ENCODE results near the gene RAB8B.

The RAB8B gene

GRCh38 chr15:63258658-63259057 is 69.3 kb downstream of the RAB8B start:
- no peak overlapping the region for H3K4me3 ChIP-seq (ENCODE audit: low read depth in 1 of 2, low read length in 2 of 2)
- H3K9ac ChIP-seq (ENCODE audit: low read depth in 1 of 2, low read length in 2 of 2): no peak overlapping the region
- no peaks in the 10 kb centered on the region for H3K27me3 ChIP-seq (ENCODE audit: control insufficient read depth in 1 of 2, insufficient read depth in 2 of 2, low read length in 2 of 2)
- peaks cover 6 to 40% of the 10 kb centered on the region in 2 donors for H3K36me3 ChIP-seq (ENCODE audit: control insufficient read depth in 1 of 2, insufficient read depth in 2 of 2, low read length in 2 of 2)
- no peaks in the 10 kb centered on the region for H3K4me1 ChIP-seq (ENCODE audit: control insufficient read depth in 1 of 2, insufficient read depth in 2 of 2, low read length in 2 of 2)
- no peak overlapping the region for H3K27ac ChIP-seq (ENCODE audit: low read depth, low read length)
- no peaks in the 10 kb centered on the region for H3K9me3 ChIP-seq (ENCODE audit: control insufficient read depth in 1 of 2, low read length in 2 of 2)

- Histone ChIP-seq H3K9ac (ENCODE audit: low read depth in 1 of 2, low read length in 2 of 2) (no peak overlapping the region), H3K36me3 (ENCODE audit: control insufficient read depth in 1 of 2, insufficient read depth in 2 of 2, low read length in 2 of 2) (peaks cover 6 to 44% of the 10 kb centered on the region in 2 donors), H3K27me3 (ENCODE audit: control insufficient read depth in 1 of 2, insufficient read depth in 2 of 2, low read length in 2 of 2) (no peaks in the 10 kb centered on the region)
Observed at GRCh38 chr15:63260791-63261190, 71.4 kb downstream of the RAB8B start.

GRCh38 chr15:63261311-63261710 is 71.9 kb downstream of the RAB8B start:
- Histone ChIP-seq H3K36me3 (ENCODE audit: control insufficient read depth in 1 of 2, insufficient read depth in 2 of 2, low read length in 2 of 2) (peaks cover 6 to 44% of the 10 kb centered on the region in 2 donors), H3K9me3 (ENCODE audit: control insufficient read depth in 1 of 2, low read length in 2 of 2) (no peaks in the 10 kb centered on the region), H3K27ac (ENCODE audit: low read depth, low read length) (no peak overlapping the region), H3K4me1 (ENCODE audit: control insufficient read depth in 1 of 2, insufficient read depth in 2 of 2, low read length in 2 of 2) (peaks cover 0 to 9% of the 10 kb centered on the region in 2 donors), H3K4me3 (ENCODE audit: low read depth in 1 of 2, low read length in 2 of 2) (no peak overlapping the region), H3K27me3 (ENCODE audit: control insufficient read depth in 1 of 2, insufficient read depth in 2 of 2, low read length in 2 of 2) (no peaks in the 10 kb centered on the region), H3K9ac (ENCODE audit: low read depth in 1 of 2, low read length in 2 of 2) (no peak overlapping the region)

More at GRCh38 chr15:63260791-63261190, 71.4 kb downstream of the RAB8B start:
- no peak overlapping the region for H3K4me3 ChIP-seq (ENCODE audit: low read depth in 1 of 2, low read length in 2 of 2)
- H3K4me1 ChIP-seq (ENCODE audit: control insufficient read depth in 1 of 2, insufficient read depth in 2 of 2, low read length in 2 of 2): peaks cover 0 to 9% of the 10 kb centered on the region in 2 donors
- H3K27ac ChIP-seq (ENCODE audit: low read depth, low read length): no peak overlapping the region
- H3K9me3 ChIP-seq (ENCODE audit: control insufficient read depth in 1 of 2, low read length in 2 of 2): no peaks in the 10 kb centered on the region

- Histone ChIP-seq H3K9ac (ENCODE audit: low read depth in 1 of 2, low read length in 2 of 2) (no peak overlapping the region), H3K27ac (ENCODE audit: low read depth, low read length) (no peak overlapping the region), H3K27me3 (ENCODE audit: control insufficient read depth in 1 of 2, insufficient read depth in 2 of 2, low read length in 2 of 2) (no peaks in the 10 kb centered on the region), H3K4me3 (ENCODE audit: low read depth in 1 of 2, low read length in 2 of 2) (no peak overlapping the region), H3K36me3 (ENCODE audit: control insufficient read depth in 1 of 2, insufficient read depth in 2 of 2, low read length in 2 of 2) (peaks cover 5 to 36% of the 10 kb centered on the region in 2 donors), H3K9me3 (ENCODE audit: control insufficient read depth in 1 of 2, low read length in 2 of 2) (no peaks in the 10 kb centered on the region), H3K4me1 (ENCODE audit: control insufficient read depth in 1 of 2, insufficient read depth in 2 of 2, low read length in 2 of 2) (peaks cover 0 to 9% of the 10 kb centered on the region in 2 donors)
Observed at GRCh38 chr15:63263519-63263918, 74.1 kb downstream of the RAB8B start.

- Histone ChIP-seq H3K27me3 (ENCODE audit: control insufficient read depth in 1 of 2, insufficient read depth in 2 of 2, low read length in 2 of 2) (no peaks in the 10 kb centered on the region), H3K36me3 (ENCODE audit: control insufficient read depth in 1 of 2, insufficient read depth in 2 of 2, low read length in 2 of 2) (peaks cover 2 to 30% of the 10 kb centered on the region in 2 donors), H3K4me1 (ENCODE audit: control insufficient read depth in 1 of 2, insufficient read depth in 2 of 2, low read length in 2 of 2) (peaks cover 0 to 9% of the 10 kb centered on the region in 2 donors), H3K4me3 (ENCODE audit: low read depth in 1 of 2, low read length in 2 of 2) (no peak overlapping the region), H3K9me3 (ENCODE audit: control insufficient read depth in 1 of 2, low read length in 2 of 2) (no peaks in the 10 kb centered on the region), H3K27ac (ENCODE audit: low read depth, low read length) (no peak overlapping the region), H3K9ac (ENCODE audit: low read depth in 1 of 2, low read length in 2 of 2) (no peak overlapping the region)
Observed at GRCh38 chr15:63264688-63265293, 75.4 kb downstream of the RAB8B start.

GRCh38 chr15:63274427-63274826 is 85.0 kb downstream of the RAB8B start:
- Histone ChIP-seq H3K27ac (ENCODE audit: low read depth, low read length) (no peak overlapping the region), H3K36me3 (ENCODE audit: control insufficient read depth in 1 of 2, insufficient read depth in 2 of 2, low read length in 2 of 2) (no peaks in the 10 kb centered on the region), H3K9me3 (ENCODE audit: control insufficient read depth in 1 of 2, low read length in 2 of 2) (no peaks in the 10 kb centered on the region), H3K4me3 (ENCODE audit: low read depth in 1 of 2, low read length in 2 of 2) (no peak overlapping the region), H3K4me1 (ENCODE audit: control insufficient read depth in 1 of 2, insufficient read depth in 2 of 2, low read length in 2 of 2) (peaks cover 0 to 9% of the 10 kb centered on the region in 2 donors), H3K27me3 (ENCODE audit: control insufficient read depth in 1 of 2, insufficient read depth in 2 of 2, low read length in 2 of 2) (no peaks in the 10 kb centered on the region), H3K9ac (ENCODE audit: low read depth in 1 of 2, low read length in 2 of 2) (no peak overlapping the region)

- H3K9me3 ChIP-seq (ENCODE audit: control insufficient read depth in 1 of 2, low read length in 2 of 2): no peaks in the 10 kb centered on the region
- H3K4me3 ChIP-seq (ENCODE audit: low read depth in 1 of 2, low read length in 2 of 2): peak overlapping the region; percentile 82 to 84
- H3K27ac ChIP-seq (ENCODE audit: low read depth, low read length): peak overlapping the region; percentile 58
- H3K4me1 ChIP-seq (ENCODE audit: control insufficient read depth in 1 of 2, insufficient read depth in 2 of 2, low read length in 2 of 2): peaks cover 0 to 9% of the 10 kb centered on the region in 2 donors
- H3K36me3 ChIP-seq (ENCODE audit: control insufficient read depth in 1 of 2, insufficient read depth in 2 of 2, low read length in 2 of 2): peaks cover 0 to 7% of the 10 kb centered on the region in 2 donors
- no peaks in the 10 kb centered on the region for H3K27me3 ChIP-seq (ENCODE audit: control insufficient read depth in 1 of 2, insufficient read depth in 2 of 2, low read length in 2 of 2)
- peak overlapping the region; percentile 85 to 90 for H3K9ac ChIP-seq (ENCODE audit: low read depth in 1 of 2, low read length in 2 of 2)
Observed at GRCh38 chr15:63276342-63277037, 87.1 kb downstream of the RAB8B start.

- Histone ChIP-seq H3K9me3 (ENCODE audit: control insufficient read depth in 1 of 2, low read length in 2 of 2) (no peaks in the 10 kb centered on the region), H3K27me3 (ENCODE audit: control insufficient read depth in 1 of 2, insufficient read depth in 2 of 2, low read length in 2 of 2) (no peaks in the 10 kb centered on the region), H3K9ac (ENCODE audit: low read depth in 1 of 2, low read length in 2 of 2) (peak within 1 kb of the TSS; percentile 85 to 90), H3K36me3 (ENCODE audit: control insufficient read depth in 1 of 2, insufficient read depth in 2 of 2, low read length in 2 of 2) (peaks cover 0 to 7% of the 10 kb centered on the region in 2 donors), H3K4me1 (ENCODE audit: control insufficient read depth in 1 of 2, insufficient read depth in 2 of 2, low read length in 2 of 2) (peaks cover 0 to 9% of the 10 kb centered on the region in 2 donors), H3K4me3 (ENCODE audit: low read depth in 1 of 2, low read length in 2 of 2) (peak within 1 kb of the TSS; percentile 83 to 84), H3K27ac (ENCODE audit: low read depth, low read length) (peak within 1 kb of the TSS; percentile 58)
Observed at GRCh38 chr15:63277038-63277892, 87.9 kb downstream of the RAB8B start, which contains the start of gene APH1B. TSS of gene APH1B (plus strand) at chr15:63277605. CDS start at chr15:63277624, 19 bp downstream.

- Histone ChIP-seq H3K27me3 (ENCODE audit: control insufficient read depth in 1 of 2, insufficient read depth in 2 of 2, low read length in 2 of 2) (no peaks in the 10 kb centered on the region), H3K9me3 (ENCODE audit: control insufficient read depth in 1 of 2, low read length in 2 of 2) (no peaks in the 10 kb centered on the region), H3K9ac (ENCODE audit: low read depth in 1 of 2, low read length in 2 of 2) (peak overlapping the region; percentile 74 to 78), H3K4me1 (ENCODE audit: control insufficient read depth in 1 of 2, insufficient read depth in 2 of 2, low read length in 2 of 2) (peaks cover 0 to 9% of the 10 kb centered on the region in 2 donors), H3K4me3 (ENCODE audit: low read depth in 1 of 2, low read length in 2 of 2) (peak overlapping the region; percentile 74 to 83), H3K27ac (ENCODE audit: low read depth, low read length) (peak overlapping the region; percentile 42), H3K36me3 (ENCODE audit: control insufficient read depth in 1 of 2, insufficient read depth in 2 of 2, low read length in 2 of 2) (peaks cover 0 to 7% of the 10 kb centered on the region in 2 donors)
Observed at GRCh38 chr15:63277893-63278456, 88.6 kb downstream of the RAB8B start.

Data from duodenal mucosa (tissue), 2 donors.